Measurements from ENCODE around the gene SMARCC2. TPM values are rescaled to one million over a fixed set of nuclear protein-coding genes. Genes with fewer than 3 reads are reported as not detected.

SMARCC2 gene
- total and polyA plus RNA-seq, 2 of the 13 experiments (the other 11 are each of a cell fraction or from before 2014, with no cell fraction given) = 21.3 to 24.1 TPM

GRCh38 chr12:56119361-56119796, 69.9 kb downstream of the SMARCC2 start (continued):
- TF ChIP-seq, protein P1, sequence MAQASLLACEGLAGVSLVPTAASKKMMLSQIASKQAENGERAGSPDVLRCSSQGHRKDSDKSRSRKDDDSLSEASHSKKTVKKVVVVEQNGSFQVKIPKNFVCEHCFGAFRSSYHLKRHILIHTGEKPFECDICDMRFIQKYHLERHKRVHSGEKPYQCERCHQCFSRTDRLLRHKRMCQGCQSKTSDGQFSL (CRISPR knock-in tag; IDR thresholded peaks at IDR 0.05) = 0 out of 2 replicates have a peak, but pooled peaks have one; percentile 25
- TF ChIP-seq, protein P2, sequence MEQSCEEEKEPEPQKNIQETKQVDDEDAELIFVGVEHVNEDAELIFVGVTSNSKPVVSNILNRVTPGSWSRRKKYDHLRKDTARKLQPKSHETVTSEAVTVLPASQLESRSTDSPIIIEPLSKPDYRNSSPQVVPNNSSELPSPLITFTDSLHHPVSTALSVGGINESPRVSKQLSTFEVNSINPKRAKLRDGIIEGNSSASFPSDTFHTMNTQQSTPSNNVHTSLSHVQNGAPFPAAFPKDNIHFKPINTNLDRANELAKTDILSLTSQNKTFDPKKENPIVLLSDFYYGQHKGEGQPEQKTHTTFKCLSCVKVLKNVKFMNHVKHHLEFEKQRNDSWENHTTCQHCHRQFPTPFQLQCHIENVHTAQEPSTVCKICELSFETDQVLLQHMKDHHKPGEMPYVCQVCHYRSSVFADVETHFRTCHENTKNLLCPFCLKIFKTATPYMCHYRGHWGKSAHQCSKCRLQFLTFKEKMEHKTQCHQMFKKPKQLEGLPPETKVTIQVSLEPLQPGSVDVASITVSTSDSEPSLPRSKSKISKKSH (CRISPR knock-in tag; IDR thresholded peaks at IDR 0.05; ENCODE audit: borderline replicate concordance) = no peak
- no peak for TF ChIP-seq ZNF451 (CRISPR knock-in tag; IDR thresholded peaks at IDR 0.05)
- no peak for TF ChIP-seq ZNF614 (CRISPR knock-in tag; IDR thresholded peaks at IDR 0.05; ENCODE audit: borderline replicate concordance)
- no peak for TF ChIP-seq KDM1A (CRISPR knock-in tag; IDR thresholded peaks at IDR 0.05)
- TF ChIP-seq ZNF704 (CRISPR knock-in tag; IDR thresholded peaks at IDR 0.05; ENCODE audit: borderline replicate concordance) = no peak
- peak; percentile 96; the same call in 2 of the 3 replicates for TF ChIP-seq MXI1 (IDR thresholded peaks at IDR 0.05; ENCODE audit: borderline replicate concordance, low read depth, low read length)
- TF ChIP-seq SYNCRIP (IDR thresholded peaks at IDR 0.05; ENCODE audit: insufficient read depth, low read depth, low read length) = no peak
- TF ChIP-seq GPN1 (CRISPR knock-in tag; IDR thresholded peaks at IDR 0.05; ENCODE audit: borderline replicate concordance) = no peak
- TF ChIP-seq NR3C1 (CRISPR knock-in tag; IDR thresholded peaks at IDR 0.05) = no peak
- TF ChIP-seq, protein P3, sequence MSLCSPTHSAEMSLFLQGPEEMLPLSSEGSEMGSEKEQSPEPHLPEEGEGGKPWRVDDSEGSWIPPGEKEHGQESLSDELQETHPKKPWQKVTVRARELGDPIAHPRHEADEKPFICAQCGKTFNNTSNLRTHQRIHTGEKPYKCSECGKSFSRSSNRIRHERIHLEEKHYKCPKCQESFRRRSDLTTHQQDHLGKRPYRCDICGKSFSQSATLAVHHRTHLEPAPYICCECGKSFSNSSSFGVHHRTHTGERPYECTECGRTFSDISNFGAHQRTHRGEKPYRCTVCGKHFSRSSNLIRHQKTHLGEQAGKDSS (CRISPR knock-in tag; IDR thresholded peaks at IDR 0.05; ENCODE audit: borderline replicate concordance, low read depth) = no peak
- TF ChIP-seq WIZ (CRISPR knock-in tag; IDR thresholded peaks at IDR 0.05) = no peak
- no peak for TF ChIP-seq TBX3 (IDR thresholded peaks at IDR 0.05; ENCODE audit: borderline replicate concordance)
- peak; percentile 60; the same call in 1 of the 2 replicates for TF ChIP-seq SIN3B (IDR thresholded peaks at IDR 0.05; ENCODE audit: low read length)
- TF ChIP-seq ZNF609 (CRISPR knock-in tag; IDR thresholded peaks at IDR 0.05; ENCODE audit: borderline replicate concordance) = no peak
- TF ChIP-seq ZNF564 (CRISPR knock-in tag; IDR thresholded peaks at IDR 0.05) = no peak
- no peak for TF ChIP-seq ZNF713 (CRISPR knock-in tag; IDR thresholded peaks at IDR 0.05)
- TF ChIP-seq, protein P4, sequence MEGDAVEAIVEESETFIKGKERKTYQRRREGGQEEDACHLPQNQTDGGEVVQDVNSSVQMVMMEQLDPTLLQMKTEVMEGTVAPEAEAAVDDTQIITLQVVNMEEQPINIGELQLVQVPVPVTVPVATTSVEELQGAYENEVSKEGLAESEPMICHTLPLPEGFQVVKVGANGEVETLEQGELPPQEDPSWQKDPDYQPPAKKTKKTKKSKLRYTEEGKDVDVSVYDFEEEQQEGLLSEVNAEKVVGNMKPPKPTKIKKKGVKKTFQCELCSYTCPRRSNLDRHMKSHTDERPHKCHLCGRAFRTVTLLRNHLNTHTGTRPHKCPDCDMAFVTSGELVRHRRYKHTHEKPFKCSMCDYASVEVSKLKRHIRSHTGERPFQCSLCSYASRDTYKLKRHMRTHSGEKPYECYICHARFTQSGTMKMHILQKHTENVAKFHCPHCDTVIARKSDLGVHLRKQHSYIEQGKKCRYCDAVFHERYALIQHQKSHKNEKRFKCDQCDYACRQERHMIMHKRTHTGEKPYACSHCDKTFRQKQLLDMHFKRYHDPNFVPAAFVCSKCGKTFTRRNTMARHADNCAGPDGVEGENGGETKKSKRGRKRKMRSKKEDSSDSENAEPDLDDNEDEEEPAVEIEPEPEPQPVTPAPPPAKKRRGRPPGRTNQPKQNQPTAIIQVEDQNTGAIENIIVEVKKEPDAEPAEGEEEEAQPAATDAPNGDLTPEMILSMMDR (CRISPR knock-in tag; IDR thresholded peaks at IDR 0.05) = peak; percentile 90
- TF ChIP-seq TARDBP (CRISPR knock-in tag; IDR thresholded peaks at IDR 0.05) = peak; percentile 59; the same call in 1 of the 2 replicates
- 0 out of 2 replicates have a peak, but pooled peaks have one; percentile 17 for TF ChIP-seq YEATS2 (CRISPR knock-in tag; IDR thresholded peaks at IDR 0.05; ENCODE audit: borderline replicate concordance)
